GM21447 (cell line): ENCODE data around the gene TCHH.

Experiments
- ATAC-seq: cut with Tn5 transposase; IDR thresholded peaks from one replicate; pipeline ENCODE4 v1.9.1; 2021; ENCODE audit not compliant: unreplicated experiment

TCHH gene

GRCh38 chr1:152071123-152071522 lies 44.1 kb downstream of the TCHH start:
- no peak for ATAC-seq

DNA sequence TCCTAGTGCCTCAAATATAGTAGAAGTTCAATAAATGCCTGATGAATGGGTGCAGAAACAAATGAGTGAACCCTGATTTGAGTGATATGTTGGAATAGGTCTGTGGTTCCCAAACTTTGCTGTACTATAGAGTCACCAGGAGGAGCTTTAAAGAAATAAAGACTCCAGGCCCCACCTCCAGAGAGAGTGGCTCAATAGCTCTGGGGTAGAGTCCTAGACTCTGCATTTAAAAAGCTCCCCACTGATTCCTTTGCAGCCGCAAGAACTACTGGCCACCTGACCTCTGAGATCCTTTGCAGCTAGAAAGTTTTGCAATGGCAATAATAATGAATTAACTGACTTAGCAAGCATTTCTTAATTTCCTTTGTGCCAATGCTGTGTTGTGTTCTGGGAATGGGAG lies 47.3 kb downstream of the TCHH start:
- no peak for ATAC-seq

GRCh38 chr1:152067150-152067549 lies 48.1 kb downstream of the TCHH start:
- no peak for ATAC-seq

- ATAC-seq = no peak
These were observed 53.3 kb downstream of the TCHH start for GRCh38 chr1:152061952-152062351.
